Thyroid gland (tissue), 4 donors: Measurements from ENCODE around the gene YWHAQ.

Experiments used
- CTCF ChIP-seq, 6 experiments: fragments of 200-600 bp in 3 of 6; fragments of 450-650 bp in 3 of 6; sonication (generic) in 3 of 6; IDR thresholded peaks; one replicate each; pipeline ENCODE4 v1.5.1; 2016 to 2019; ENCODE audit warnings: antibody characterized with exemption in 6 of 6, mild to moderate bottlenecking in 2 of 6, inconsistent platforms in 1 of 6, moderate library complexity in 1 of 6
- POLR2A ChIP-seq, 2 donors: fragments of 450-650 bp; IDR thresholded peaks; one replicate each; pipeline ENCODE4 v1.6.1; 2017; ENCODE audit warnings: antibody characterized with exemption in 2 of 2, mild to moderate bottlenecking in 2 of 2, moderate library complexity in 1 of 2

- TF ChIP-seq CTCF (IDR thresholded peaks at IDR 0.05) (no peak), POLR2A (IDR thresholded peaks at IDR 0.05) (no peak)
Measured at GRCh38 chr2:9535177-9535576, 95.6 kb downstream of the YWHAQ start.
